NCI-H2029 (cell line): Measurements from ENCODE around the gene PRKCA.
"Not testable (repeated sequence)": the region's sequence is repeated elsewhere in the genome, so short reads cannot be mapped to it uniquely, and the experiment has no call there.

Experiments
- DNase-seq: peaks from one replicate; lab custom pipeline; 2025; lab: John Stamatoyannopoulos, UW

Gene PRKCA

GRCh38 chr17:66353937-66354401 is 51.6 kb downstream of the PRKCA start:
- DNase-seq = no peak

DNA sequence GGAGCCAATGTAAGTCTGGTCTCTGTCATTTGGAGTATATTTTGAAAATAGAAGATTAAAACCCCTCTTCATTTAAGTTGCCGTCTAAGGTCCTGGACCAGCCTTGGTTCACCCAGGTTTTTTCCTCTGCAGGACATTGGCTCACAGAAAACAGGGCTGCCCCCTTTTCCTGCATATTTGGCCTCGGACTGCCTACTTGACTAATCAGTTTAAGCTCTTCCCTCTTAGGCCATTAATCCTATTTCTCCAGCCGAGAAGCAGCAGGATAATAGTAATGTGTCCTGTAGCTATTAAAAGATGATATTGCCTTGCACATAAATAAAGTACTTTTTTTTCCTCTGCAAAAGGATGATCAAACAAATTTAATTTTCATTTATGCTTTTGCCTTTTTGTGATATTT is 52.1 kb downstream of the PRKCA start:
- no peak for DNase-seq

- DNase-seq = no peak
These were observed 52.6 kb downstream of the PRKCA start for GRCh38 chr17:66354981-66355380.

DNA sequence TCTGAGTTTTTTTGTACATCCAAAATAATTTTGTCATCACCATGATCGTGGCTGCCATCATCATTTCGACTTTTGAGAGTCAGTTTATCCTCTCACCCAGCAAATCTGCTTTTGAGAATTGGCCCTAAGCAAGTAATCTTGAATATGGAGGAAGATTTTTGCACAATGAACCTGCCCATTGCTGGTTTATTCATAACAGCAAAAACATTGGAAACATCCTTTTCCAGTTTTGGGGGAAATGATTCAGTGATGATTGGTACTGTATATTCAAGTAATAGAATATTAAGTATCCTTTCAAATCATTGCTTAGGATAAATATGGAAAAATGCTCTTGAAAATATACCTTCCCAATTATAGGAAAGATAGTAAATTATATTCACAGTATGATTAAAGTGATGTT is 53.1 kb downstream of the PRKCA start:
- no peak for DNase-seq

DNA sequence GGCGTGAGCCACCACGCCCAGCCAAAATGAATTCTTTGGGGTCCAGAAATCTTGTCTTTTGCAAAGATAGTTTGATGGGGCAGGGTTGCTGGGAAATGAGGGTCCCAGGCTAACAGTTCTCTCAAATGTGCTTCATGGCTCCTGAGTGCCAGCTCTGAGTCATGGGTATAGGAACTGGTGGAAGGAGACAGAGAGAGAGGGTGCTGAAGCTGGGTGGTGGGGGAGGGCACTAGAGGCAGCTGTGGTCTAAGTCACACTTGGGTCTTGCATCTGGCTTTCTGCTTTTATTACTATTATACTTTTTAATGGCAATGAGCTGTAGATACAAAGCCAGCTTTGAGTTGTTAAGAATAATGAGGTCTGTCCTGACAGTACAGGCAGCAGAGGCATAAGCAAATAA is 54.6 kb downstream of the PRKCA start:
- DNase-seq = no peak

DNA sequence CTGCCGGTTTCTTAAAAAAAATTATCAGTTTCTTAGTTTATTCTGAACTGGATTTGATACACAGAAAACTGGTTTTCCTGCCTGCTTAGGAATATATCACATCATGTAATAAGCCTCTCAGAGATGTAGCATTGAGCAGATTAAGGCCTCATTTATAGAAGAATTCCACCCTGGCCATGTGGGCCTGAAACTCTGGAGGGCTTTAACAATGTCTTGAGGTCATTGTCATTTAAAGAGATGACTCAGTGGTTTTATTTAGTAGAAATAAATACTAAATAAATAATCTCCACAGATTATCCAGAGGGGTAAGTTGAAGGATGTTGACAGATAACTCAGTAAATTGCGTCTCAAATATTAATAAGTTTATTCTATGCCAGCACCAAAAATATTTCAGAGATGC is 56.9 kb downstream of the PRKCA start:
- DNase-seq = no peak

GRCh38 chr17:66360961-66361565 is 58.6 kb downstream of the PRKCA start:
- DNase-seq = not testable (repeated sequence)

GRCh38 chr17:66364508-66364907 is 62.1 kb downstream of the PRKCA start:
- DNase-seq = no peak

DNA sequence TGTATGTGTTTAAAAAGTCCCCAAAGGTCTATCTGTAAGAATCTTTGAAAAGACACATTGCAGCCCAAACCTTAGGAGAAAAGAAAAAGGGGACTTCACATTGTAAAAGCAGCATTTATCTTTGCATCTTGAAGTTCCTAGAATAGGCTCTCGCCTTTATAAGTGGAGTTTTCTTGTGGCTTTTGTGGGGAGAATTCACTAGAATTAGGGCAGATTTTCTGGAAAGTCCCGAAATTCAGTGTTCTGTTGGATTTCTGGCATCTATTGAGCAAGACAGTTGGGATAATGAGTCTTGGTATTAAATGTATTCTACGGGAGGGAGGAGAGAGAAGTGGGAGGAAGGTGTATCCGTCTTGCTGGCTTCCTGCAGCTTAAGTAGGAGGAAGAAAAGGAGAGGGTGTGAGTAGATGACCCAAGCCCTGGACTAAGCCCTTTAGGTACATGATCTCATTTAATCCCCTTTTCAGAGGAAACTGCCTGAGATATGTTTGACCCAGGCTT is 62.6 kb downstream of the PRKCA start:
- DNase-seq = no peak

- DNase-seq = no peak
These were observed 63.5 kb downstream of the PRKCA start for GRCh38 chr17:66365903-66366302.

DNA sequence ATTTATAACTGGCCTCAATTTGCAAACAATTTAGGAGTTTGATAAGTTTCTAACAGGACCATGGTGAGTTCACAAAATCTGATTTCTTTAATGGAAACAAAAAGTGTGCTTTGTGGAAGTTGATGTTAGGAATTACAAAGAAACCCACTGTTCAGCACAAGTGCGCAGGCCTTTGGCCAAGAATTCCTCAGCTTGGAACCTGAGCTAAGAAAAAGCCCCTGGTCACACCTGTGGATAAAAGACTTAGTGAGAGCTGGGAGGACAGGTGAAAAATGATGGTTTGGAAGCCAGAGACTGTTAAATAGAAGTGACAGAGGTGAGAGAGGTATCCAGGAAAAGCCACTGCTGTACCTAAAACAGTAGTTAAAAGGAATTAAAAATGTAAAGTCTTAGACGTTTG is 64.7 kb downstream of the PRKCA start:
- no peak for DNase-seq

DNA sequence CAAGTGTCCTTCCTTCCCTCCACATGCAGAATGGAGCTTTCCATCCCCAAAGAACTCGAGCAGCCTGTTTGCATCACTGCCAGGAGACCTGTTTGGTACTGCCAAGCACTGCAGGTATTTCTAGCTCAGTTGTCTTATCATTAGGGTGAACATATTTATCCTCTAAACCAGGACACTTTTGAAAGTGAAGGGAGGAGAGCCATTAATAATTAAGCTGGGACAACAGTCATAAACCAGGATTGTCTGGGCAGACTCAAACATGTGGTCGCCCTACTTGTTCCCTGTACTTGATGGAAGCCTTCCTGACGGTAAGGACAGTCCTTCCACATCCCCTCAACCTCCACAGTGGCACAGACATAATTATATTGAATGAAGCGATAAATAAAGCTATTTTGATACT is 67.4 kb downstream of the PRKCA start:
- DNase-seq = no peak

DNA sequence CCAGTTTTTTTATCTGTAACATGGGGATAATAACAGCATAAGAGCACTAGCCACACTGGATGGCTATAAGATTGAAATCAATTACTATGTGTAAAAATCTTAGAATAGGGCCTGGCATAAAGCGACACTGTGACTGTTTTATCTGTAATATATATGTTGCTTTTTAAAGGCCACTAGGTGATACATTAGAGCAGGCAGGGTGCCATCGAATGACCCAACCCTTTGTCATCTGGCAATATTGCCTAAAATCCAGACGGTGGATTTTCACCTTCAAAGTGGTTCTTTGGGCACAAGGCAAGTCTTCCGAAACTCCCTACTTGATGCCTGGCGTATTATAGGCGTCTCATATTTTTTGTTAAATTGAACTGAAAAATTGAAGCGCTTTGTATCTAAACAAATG is 69.1 kb downstream of the PRKCA start:
- no peak for DNase-seq

GRCh38 chr17:66372182-66372581 is 69.8 kb downstream of the PRKCA start:
- no peak for DNase-seq

GRCh38 chr17:66373079-66373478 is 70.7 kb downstream of the PRKCA start:
- no peak for DNase-seq

GRCh38 chr17:66373944-66374817 is 71.8 kb downstream of the PRKCA start:
- DNase-seq = peak; percentile 58

- no peak for DNase-seq
These were observed 72.7 kb downstream of the PRKCA start for GRCh38 chr17:66375121-66375520.

GRCh38 chr17:66378296-66378695 is 75.9 kb downstream of the PRKCA start:
- DNase-seq = no peak

DNA sequence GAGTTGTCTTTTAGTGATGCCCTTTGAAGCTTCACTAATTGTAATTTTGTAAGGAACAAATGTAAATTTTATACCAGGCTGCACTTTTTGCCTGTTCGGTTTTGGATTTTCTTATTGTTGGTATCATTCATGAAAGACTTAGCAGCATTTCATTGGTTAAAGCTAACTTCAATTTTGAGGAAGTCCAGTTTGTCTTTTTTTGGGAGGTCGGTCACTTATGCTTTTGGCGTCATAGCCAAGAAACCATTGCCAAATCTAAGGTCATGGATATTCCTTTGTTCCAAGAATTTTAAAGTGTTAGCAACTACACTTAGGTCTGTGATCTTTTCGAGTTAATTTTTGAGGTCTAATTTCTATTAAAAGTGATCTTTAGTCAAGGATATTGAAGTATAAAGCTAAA is 77.1 kb downstream of the PRKCA start:
- no peak for DNase-seq

- no peak for DNase-seq
These were observed 77.6 kb downstream of the PRKCA start for GRCh38 chr17:66379996-66380395.

- DNase-seq = no peak
These were observed 79.4 kb downstream of the PRKCA start for GRCh38 chr17:66381701-66382362.

DNA sequence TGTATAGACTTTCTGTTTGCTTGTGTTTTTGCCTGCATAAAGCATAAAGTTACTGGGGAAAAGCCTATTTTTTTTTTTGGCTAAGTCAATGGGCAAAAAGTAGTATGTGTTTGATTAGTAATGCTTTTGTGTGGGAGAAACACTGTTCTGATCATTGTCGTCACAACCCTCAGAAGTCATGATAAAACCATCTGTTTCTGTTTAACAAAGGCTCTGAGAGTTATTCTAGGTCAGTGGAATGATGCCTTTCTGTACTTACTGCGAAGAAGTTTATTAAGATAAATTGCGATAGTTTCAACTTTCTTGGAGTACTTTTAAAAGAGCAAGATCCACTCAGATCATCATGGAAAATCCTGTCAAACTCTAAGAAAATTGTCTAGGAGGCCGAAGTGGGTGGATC is 80.9 kb downstream of the PRKCA start:
- no peak for DNase-seq
